DMS153 (cell line): Measurements from ENCODE around the gene PGRMC2.
A peak's percentile ranks its signal among the peaks of the same experiment; 100 is the strongest.
"Not testable (repeated sequence)": the region's sequence is repeated elsewhere in the genome, so short reads cannot be mapped to it uniquely, and the experiment has no call there.

Experiments used
- DNase-seq: peaks from one replicate; lab custom pipeline; 2025; lab: John Stamatoyannopoulos, UW

PGRMC2 gene

DNA sequence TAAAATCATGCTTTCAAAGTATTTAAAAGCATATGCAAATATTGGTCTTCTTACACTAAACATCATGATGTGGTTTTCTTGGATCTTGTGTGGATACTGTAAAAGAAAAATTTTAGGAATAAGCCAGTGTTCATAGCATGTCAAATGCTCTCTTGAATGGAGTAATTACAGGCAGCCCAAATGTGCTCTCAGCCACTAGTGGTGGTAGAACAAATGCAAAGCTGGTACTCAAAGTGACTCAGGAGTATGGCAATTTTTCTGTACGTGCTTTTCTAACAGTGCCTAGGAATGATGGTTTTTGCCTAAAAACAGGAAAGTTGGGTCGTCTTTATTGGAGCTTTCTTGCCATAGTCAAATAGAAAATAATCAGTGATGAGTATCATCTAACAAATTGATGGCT, 19.9 kb downstream of the PGRMC2 start:
- no peak for DNase-seq

DNA sequence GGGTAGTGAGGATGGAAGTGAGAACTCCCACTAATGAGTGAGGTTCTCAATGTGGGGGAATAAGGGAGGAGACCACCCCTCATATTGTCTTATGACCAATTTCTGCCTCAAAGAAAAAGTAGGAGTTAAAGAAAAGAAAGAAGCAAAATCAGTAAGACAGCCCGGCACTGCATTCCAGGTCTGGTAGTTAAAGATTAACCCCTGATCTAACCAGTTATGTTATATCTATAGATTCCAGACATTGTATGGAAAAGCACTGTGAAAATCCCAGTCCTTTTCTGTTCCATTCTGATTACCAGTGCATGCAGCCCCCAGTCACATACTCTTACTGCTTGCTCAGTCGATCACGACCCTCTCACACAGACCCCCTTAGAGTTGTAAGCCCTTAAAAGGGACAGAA, 20.4 kb downstream of the PGRMC2 start:
- DNase-seq: not testable (repeated sequence)

DNA sequence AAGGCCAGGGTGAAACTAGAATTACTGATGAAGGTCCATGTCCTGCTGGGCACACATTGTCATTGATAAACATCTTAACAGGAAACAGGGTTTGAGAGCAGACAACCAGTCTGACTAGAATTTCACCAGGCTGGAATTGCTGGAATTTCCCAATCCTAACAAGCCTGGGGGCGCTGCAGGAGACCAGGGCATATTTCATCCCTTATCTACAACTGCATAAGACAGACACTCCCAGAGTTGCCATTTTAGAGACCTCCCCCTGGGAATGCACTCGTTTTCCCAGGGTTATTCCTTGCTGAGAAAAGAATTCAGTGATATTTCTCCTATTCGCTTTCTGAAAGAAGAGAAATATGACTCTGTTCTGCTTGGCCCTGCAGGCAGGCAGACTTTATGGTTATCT, 22.1 kb downstream of the PGRMC2 start:
- not testable (repeated sequence) for DNase-seq

DNA sequence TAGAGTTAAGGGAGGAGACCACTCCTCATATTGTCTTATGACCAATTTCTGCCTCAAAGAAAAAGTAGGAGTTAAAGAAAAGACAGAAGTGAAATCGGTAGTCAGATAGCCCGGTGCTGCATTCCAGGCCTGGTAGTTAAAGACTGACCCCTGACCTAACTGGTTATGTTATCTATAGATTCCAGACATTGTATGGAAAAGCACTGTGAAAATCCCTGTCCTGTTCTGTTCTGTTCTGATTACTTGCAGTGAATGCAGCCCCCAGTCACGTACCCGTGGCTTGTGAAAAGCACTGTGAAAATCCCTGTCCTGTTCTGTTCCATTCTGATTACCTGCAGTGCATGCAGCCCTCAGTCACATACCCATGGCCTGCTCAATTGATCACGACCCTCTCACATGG, 27.7 kb downstream of the PGRMC2 start:
- DNase-seq: not testable (repeated sequence)

DNA sequence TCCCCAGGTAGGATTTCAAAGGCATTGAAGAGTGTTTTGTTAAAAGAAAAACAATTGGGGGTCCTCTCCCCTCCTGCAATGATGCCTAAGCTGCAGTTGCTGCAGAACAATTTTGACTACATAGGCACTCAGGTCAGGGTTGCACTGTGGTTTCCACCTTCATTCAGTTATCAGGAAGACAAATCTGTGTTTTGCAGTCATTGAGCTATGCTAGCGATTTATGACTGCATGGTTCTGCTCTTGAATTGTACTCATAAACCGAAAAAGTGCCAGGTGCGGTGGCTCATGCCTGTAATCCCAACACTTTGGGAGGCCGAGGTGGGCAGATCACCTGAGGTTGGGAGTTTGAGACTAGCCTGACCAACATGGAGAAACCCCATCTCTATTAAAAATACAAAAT, 29.4 kb downstream of the PGRMC2 start:
- DNase-seq: not testable (repeated sequence)

DNA sequence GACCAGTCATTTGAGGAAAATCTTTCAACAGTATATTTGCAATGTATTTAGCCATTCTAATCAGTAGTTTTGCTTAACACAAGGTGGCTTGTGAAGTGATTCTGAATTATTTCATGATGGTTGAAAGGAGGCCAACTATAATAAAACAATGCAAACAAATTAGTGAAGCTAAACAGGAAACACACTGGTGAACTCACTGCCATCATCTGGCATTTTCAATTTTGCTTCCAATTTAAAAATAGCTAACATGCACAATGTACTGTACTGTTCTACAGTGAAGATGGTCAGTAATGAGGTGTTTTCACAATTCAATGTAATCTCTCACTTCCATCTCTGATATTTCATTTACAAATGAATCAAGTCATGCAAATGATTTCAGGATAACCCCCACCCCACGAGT, 31.1 kb downstream of the PGRMC2 start:
- no peak for DNase-seq

DNA sequence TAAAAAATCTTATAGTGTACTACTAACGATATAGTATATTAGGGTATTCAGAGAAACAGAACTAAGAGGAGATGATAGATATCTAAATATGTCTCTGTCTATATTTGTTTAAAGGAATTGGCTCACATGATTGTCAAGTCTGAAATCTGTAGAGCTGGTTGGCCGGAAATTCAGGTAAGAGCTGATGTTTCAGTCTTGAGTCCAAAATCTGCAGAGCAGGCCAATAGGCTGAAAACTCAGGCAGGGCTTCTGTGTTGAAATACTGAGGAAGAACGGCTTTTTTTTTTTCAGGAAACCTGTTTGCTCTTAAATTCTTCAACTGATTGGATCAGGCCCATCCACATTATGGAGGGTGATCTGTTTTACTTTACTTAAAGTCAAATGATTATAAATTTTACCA, 31.7 kb downstream of the PGRMC2 start:
- no peak for DNase-seq

DNA sequence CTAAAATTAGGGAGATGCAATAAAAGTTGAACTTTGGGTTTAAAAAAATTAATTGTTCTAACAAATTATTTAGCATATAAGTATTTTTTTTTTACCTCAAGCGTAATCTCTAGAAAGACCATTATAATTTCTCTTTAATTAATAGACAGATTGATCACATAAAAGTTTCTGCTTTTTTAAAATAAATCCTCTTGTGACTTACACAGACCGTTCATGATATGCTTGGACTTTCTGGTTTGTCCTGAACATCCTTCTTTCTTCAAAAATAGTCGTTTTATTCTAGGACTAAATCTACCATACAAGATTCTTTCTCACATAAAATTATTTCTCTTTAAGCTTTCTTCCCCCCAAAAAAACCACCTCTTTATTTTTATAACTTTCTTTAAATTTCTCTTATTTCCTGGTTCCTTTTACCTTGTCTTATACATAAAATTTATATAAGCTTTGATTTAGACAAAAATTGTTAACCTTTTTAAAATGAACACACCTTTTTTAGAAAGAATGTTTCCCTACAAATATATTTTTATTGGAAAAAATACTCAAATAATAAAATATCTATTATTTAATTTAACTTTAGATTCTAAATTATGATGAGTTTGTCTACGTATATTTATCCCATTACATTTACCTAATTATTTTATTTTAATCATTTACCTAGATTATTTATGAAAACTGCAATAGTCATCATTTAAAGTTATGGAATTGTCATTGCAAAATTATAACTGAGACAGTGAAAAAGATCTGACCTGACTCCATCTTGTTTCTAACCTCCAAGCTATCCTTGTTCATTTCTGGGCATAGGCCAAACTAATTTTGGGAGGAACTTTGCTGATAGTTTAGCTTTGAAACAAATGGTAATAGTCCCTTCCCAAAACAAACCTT, 37.6 kb downstream of the PGRMC2 start:
- DNase-seq: no peak

DNA sequence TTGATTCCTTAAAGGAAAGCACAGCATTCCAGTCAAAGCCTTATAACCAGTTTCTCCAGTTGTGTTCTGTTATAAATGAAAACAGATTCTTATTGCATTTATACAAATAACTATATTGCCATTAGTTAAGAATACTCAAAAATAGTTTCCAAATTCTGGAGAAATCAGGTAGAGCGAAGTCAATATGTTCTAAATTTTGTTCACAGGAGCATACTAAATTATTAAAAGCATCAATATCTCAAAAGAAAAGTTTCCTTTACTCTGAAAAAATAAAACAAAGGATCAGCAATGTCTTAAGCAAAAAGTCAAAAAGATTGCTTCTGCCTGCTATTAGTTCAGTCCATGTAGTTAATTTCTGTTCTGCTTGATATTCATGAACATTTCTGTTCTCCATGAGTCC, 39.7 kb downstream of the PGRMC2 start:
- DNase-seq: no peak

DNA sequence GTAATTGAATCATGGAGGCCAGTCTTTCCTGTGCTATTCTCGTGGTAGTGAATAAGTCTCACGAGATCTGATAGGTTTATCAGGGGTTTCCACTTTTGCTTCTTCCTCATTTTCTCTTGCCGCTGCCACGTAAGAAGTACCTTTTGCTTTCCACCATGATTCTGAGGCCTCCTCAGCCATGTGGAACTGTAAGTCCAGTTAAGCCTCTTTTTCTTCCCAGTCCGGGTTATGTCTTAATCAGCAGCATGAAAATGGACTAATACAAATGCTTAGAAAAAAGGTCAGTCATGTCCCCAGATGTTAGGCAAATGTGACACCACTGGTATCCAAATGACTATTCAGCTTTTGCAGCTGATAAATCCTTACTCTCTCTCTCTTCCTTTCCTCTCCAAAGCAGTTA, 42.2 kb downstream of the PGRMC2 start:
- DNase-seq: not testable (repeated sequence)

DNA sequence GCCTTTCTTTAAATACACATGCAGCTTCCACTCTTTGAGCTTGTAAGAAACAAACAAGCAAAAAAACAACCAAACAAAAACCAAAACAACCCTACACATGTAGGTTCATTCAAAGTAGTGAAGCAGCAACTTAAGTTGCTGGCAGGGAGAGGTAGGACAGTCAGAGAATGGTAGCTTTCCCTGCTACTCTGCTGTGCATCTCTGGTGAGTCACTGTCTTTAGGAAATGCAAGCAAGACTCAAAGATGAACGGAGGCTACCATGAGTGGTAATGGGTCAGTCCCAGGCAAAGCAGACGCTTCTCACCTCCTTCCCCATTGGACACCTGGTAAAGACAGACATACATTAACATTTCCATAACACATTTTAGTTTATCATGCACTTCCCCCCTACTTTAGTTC, 43.2 kb downstream of the PGRMC2 start:
- DNase-seq: no peak

DNA sequence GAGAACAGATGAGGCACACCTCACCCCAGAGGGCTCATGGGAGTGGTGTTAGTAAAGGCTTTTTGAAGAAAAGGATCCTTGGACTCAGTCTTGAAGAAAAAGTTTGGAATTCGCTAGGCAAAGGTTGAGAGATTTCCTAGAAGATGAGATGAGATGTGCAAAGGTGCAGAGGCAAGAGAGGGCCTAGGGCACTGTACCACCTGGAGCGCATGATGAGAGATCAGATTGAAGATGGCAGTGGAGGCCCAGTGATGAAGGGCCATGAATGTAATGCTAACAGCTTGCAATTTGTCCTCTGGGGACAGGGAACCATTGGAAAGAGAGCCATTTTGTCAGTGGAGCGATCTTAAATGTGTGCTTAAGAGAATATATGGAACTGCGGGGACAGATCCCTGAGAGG, 45.0 kb downstream of the PGRMC2 start:
- no peak for DNase-seq

DNA sequence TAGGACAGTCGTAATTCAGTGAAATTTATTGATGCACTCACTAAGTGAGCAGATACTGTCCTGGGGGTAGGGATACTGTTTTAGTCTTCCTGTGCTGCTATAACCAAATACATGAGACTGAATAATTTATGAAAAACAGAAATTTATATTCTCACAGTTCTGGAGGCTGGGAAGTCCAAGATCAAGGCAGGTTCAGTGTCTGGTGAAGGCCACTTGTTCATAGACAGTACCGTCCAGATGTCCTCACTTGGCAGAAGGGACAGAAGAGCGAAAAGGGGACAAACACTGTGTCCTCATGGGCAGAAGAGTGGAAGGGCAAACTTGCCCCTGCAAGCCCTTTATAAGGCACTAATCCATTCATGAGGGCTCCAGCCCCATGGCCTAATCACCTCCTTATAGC, 45.6 kb downstream of the PGRMC2 start:
- DNase-seq: no peak

DNA sequence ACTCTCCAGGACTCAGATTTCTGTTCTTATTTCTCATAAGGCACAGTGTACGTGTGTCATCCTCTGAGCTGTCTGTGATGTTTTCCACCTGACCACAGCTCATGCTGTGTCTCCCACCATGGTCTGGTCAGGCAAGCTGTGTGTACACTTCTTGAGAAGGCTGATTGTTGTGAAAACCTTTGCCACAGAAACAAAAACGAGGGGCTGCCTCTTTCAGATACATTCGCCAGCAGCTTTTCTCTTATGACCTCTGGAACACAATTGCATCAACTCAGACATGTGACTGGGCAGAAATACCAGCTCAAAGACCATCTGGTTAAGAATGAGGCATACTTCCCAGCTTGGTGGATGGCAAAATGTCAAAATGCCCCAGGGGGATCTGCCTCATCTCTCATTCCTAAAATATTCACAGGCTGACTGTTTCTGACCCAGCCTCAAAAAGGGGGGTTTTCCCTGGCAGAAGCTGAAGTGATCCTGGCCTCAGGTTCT, 46.1 kb downstream of the PGRMC2 start:
- DNase-seq: no peak

DNA sequence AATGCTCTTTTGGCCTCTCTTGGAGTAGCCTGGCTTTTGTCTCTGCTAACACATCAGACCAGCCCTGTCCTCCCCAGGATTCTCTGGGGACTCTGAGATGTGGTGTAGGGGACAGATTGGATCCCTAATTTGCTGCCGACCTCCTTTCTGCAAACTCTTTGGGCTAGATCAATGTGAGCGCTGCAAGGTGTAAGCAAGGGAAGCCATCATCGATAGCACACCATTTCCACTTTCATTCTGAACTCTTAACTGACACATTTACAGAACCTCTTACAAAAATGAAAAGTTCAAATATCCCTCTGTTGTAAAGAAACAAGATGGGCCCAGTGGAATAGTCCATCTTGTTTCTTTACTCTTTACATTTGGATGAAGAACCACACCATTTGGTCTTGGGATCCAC, 46.6 kb downstream of the PGRMC2 start:
- DNase-seq: no peak

DNA sequence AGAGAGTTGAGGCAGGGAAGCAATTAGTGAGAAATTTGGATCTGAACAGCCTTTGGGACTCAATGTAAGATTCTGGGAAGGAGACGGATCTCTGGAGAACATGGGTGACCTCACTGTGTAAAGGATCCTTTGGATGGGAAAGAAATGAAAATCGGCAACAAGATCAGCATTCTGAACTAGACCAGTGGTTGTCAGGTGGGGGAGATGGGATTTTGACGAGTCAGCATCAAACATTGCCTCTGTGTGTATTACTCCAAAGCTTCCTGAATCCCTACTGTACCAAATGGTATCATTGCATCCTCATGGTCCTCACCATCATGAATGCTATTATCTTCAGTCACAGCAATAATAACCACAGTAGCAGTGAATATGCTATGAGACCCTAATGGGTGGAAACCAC, 52.8 kb downstream of the PGRMC2 start:
- DNase-seq: no peak

DNA sequence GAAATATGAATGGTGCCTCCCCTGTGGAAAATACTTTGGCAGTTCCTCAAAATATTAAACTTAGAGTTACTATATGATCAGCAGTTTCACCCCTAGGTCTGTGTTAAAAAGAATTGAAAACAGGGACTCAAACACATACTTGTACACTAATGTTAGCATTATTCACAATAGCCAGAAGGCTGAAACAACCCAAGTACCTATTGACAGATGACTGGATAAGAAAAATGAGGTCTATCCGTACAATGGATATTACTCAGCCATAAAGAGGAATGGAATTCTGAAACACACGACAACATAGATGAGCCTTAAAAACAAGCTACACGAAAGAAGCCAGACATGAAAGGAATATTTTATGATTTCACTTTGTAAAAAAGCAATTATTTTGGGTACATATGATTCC, 54.9 kb downstream of the PGRMC2 start:
- DNase-seq: no peak

DNA sequence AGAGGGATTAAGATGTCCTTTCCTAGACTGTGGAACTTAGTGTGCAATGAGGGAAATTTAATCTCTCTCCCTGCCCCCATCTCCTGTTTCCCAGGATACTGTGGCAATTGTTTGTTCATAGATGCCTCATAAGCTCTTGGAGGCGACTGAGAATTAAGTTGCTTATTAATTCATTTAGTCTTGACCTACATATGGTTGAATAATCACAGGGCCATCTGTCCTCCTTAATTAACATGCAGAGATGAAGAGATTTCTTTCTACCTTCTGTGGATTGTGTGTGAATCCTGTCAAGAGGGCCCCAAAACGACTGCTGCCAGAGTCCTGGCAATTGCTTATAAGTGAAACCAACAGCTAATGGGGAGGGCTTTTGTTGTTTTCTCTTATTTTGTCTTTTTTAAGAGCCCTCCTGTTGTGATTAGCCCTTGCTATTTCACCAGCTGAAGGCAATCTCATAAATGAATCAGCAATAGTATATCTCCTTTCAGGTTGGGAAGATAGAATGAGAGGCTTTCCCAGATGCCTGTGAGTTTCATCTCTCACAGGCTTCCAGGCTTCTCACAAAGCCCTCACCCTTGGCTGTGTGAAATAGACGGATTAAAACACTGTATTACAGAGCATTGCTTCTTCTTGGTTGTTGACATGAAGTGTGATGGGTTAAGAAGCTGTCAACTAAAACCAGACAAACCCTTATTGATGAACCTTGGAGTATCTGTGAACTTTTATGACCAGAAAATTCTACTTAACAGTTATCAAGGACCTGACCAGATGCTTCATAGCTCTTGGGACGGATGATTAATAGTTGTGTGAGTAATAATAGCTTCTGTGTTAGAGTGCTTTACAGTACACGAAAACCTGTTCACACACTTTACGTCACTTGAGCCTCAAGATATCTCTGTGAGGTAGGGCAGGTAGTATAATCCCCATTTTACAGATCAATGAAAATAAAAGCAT, 58.5 kb downstream of the PGRMC2 start:
- DNase-seq: no peak

DNA sequence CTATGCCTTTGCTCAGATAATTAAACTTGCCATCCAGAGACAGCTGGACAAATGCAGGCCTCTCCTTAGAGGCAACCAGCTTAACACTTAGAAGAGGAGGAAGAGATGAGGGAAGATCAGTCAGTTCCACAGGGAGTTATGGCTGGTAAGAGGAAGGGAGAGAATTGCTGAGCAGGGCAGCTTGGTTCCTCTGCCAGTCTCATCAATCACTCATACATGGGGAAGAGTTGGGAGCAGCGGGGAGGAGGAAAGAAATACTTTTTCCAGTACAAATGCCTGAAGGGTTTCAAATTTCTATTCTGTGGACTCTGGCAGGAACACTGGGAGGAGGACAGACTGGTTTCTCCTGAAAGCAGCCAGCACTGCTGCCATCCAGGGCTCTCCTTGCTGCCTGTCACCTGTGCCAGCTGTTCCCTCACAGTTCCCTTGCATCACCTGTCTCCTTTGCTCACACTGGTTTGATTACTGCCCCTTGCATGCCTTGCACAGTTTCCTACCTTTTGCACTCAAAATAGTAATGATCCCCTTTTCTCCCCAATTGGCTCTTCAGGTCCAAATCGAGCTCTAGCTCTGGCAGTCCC, 59.5 kb downstream of the PGRMC2 start:
- DNase-seq: peak; percentile 52

DNA sequence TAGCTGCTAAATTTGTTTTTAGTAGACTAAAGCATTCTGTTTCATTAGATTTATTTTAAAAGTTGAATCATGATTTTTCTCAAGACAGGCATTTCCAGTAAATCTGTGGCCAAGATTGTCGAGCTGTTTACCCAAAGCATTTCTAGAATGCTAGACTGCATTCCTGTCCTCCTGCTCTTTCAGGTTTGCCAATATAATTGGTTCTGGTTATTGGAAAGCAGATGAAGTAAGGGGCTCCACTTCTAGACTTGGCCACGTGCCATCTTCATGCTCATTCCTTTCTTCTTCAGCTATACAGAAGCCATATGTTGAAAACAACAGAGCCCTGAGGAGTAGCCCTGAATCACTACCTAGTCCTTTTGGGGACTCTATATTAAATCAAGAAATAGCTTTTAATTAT, 62.5 kb downstream of the PGRMC2 start:
- DNase-seq: no peak

DNA sequence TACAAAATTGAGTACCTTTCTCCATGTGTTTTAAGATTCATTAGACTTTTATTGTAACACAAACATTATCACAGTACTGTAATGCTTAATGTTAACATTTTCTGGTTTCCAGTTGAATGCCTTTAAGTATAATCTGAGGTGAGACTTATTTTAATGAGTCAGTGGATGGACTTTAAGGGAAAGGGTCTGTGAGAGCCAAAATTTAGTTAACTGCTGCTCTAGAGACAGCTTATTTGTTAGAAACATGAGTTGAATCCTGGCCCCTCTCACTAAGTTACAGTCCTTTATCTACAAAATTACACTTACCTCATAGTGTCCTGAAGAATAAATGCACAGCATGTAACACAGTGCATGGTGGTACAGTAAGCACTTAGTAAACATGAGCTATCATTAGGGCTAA, 66.0 kb downstream of the PGRMC2 start:
- DNase-seq: no peak
